Fibroblast of villous mesenchyme (primary cell): Measurements from ENCODE around the gene NRXN3. TPM values are rescaled to one million over a fixed set of nuclear protein-coding genes. Genes with fewer than 3 reads are reported as not detected.

Experiments
- DNase-seq: peaks from one replicate; pipeline ENCODE4 v3.0.0-alpha.2; 2010; ENCODE audit warnings: low read depth
- H3K4me3 ChIP-seq: 2 replicates; pipeline ENCODE4 v1.5.1; 2011; ENCODE audit warnings: low read depth, mild to moderate bottlenecking, low read length
- CTCF ChIP-seq: IDR thresholded peaks from 2 replicates; pipeline ENCODE4 v1.5.1; 2012; ENCODE audit warnings: low read depth, mild to moderate bottlenecking, low read length; ENCODE audit not compliant: insufficient read depth
- total RNA-seq: library from RNA; depleted of rRNA; stranded (reverse); fragments of >200 nt; gene quantifications from 2 replicates; pipeline ENCODE4 v1.2.3, GENCODE V29; 2012

Gene NRXN3
- total RNA-seq, 1 donor, result 7.3 TPM

GRCh38 chr14:78637908-78638475 is 467.8 kb downstream of the NRXN3 start:
- H3K4me3 ChIP-seq, result no peak overlapping the region
- DNase-seq, result no peak
- no peak for TF ChIP-seq CTCF

GRCh38 chr14:78638926-78639325 is 468.8 kb downstream of the NRXN3 start:
- TF ChIP-seq CTCF, result no peak
- DNase-seq, result no peak
- H3K4me3 ChIP-seq, result no peak overlapping the region

GRCh38 chr14:78644824-78645559 is 474.8 kb downstream of the NRXN3 start:
- no peak for TF ChIP-seq CTCF
- DNase-seq, result no peak
- no peak overlapping the region for H3K4me3 ChIP-seq

GRCh38 chr14:78652727-78653126 is 482.6 kb downstream of the NRXN3 start:
- no peak for TF ChIP-seq CTCF
- H3K4me3 ChIP-seq, result no peak overlapping the region
- no peak for DNase-seq

GRCh38 chr14:78653173-78653572 is 483.0 kb downstream of the NRXN3 start:
- no peak for TF ChIP-seq CTCF
- no peak for DNase-seq
- H3K4me3 ChIP-seq, result no peak overlapping the region

GRCh38 chr14:78657451-78657850 is 487.3 kb downstream of the NRXN3 start:
- H3K4me3 ChIP-seq, result no peak overlapping the region
- TF ChIP-seq CTCF, result no peak
- no peak for DNase-seq

- no peak overlapping the region for H3K4me3 ChIP-seq
- TF ChIP-seq CTCF, result no peak
These were observed 494.7 kb downstream of the NRXN3 start for GRCh38 chr14:78664841-78665240.

More at GRCh38 chr14:78664841-78665240, 494.7 kb downstream of the NRXN3 start:
- DNase-seq, result no peak
